ENCODE measurements around the gene GYG2.

DNA sequence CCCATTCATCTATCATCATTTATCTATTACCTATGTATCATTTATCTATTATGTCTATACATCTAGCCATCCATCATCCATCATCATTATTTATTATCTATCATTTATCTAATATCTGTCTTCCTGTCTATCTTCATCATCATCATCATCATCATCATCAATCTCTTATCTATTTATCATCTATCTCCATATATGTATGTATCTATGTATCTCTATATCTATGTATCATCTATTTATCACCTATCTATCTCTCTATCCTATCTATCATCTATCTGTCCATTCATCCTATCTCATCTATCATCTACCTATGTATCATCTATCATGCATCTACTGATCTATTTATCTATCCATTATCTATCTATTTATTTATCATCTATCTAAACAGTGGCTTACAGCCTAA lies 3.8 kb upstream of the GYG2 start:
- TF ChIP-seq GATA2 (IDR thresholded peaks at IDR 0.05; ENCODE audit: low read depth, low read length) (no peak), GATA3 (IDR thresholded peaks at IDR 0.05; ENCODE audit: low read depth, low read length) (no peak)

Measured in SH-SY5Y (cell line).